ENCODE data around the gene RUBCNL.

- TF ChIP-seq, protein P1, sequence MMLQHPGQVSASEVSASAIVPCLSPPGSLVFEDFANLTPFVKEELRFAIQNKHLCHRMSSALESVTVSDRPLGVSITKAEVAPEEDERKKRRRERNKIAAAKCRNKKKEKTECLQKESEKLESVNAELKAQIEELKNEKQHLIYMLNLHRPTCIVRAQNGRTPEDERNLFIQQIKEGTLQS (IDR thresholded peaks at IDR 0.05) = no peak
- TF ChIP-seq GABPA (IDR thresholded peaks at IDR 0.05 in 1 of 2, conservative IDR thresholded peaks at IDR 0.05 in 1 of 2) = no peak
- TF ChIP-seq REST (IDR thresholded peaks at IDR 0.05) = no peak
- TF ChIP-seq CTCF (IDR thresholded peaks at IDR 0.05; ENCODE audit: low read depth, low read length, missing input control) = no peak
- TF ChIP-seq RAD21 (IDR thresholded peaks at IDR 0.05) = no peak
- TF ChIP-seq JUND (IDR thresholded peaks at IDR 0.05) = no peak
- TF ChIP-seq, protein P2, sequence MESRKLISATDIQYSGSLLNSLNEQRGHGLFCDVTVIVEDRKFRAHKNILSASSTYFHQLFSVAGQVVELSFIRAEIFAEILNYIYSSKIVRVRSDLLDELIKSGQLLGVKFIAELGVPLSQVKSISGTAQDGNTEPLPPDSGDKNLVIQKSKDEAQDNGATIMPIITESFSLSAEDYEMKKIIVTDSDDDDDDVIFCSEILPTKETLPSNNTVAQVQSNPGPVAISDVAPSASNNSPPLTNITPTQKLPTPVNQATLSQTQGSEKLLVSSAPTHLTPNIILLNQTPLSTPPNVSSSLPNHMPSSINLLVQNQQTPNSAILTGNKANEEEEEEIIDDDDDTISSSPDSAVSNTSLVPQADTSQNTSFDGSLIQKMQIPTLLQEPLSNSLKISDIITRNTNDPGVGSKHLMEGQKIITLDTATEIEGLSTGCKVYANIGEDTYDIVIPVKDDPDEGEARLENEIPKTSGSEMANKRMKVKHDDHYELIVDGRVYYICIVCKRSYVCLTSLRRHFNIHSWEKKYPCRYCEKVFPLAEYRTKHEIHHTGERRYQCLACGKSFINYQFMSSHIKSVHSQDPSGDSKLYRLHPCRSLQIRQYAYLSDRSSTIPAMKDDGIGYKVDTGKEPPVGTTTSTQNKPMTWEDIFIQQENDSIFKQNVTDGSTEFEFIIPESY (IDR thresholded peaks at IDR 0.05) = no peak
- no peak for TF ChIP-seq SP1 (IDR thresholded peaks at IDR 0.05)
- TF ChIP-seq FOXA1 (IDR thresholded peaks at IDR 0.05) = no peak
- no peak for TF ChIP-seq EGR1 (IDR thresholded peaks at IDR 0.05; ENCODE audit: low read depth in 2 of 2)
- no peak for TF ChIP-seq TAF1 (conservative IDR thresholded peaks at IDR 0.05)
- no peak for TF ChIP-seq MAX (IDR thresholded peaks at IDR 0.05)
These were observed 1.1 kb downstream of the RUBCNL start for GRCh38 chr13:46385946-46386345.

Measured in liver (tissue), 3 donors.